ENCODE results near the gene PTTG2.

DNA sequence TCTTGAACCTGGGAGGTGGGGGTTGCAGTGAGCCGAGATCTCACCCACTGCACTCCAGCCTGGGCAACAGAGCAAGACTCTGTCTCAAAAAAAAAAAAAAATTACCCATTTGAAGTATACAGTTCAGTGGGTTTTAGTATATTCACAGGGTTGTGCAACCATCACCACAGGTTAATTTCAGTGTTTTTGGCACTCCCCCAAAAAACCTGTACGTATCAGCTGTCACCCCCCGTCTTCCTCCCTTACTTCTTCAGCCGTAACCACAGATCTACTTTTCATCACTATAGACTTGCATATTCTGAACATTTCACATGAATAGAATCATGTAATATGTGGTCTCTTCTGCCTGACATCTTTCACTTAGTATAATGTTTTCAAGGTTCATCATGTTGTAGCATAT is 11.7 kb upstream of the PTTG2 start:
- TF ChIP-seq, protein P1, sequence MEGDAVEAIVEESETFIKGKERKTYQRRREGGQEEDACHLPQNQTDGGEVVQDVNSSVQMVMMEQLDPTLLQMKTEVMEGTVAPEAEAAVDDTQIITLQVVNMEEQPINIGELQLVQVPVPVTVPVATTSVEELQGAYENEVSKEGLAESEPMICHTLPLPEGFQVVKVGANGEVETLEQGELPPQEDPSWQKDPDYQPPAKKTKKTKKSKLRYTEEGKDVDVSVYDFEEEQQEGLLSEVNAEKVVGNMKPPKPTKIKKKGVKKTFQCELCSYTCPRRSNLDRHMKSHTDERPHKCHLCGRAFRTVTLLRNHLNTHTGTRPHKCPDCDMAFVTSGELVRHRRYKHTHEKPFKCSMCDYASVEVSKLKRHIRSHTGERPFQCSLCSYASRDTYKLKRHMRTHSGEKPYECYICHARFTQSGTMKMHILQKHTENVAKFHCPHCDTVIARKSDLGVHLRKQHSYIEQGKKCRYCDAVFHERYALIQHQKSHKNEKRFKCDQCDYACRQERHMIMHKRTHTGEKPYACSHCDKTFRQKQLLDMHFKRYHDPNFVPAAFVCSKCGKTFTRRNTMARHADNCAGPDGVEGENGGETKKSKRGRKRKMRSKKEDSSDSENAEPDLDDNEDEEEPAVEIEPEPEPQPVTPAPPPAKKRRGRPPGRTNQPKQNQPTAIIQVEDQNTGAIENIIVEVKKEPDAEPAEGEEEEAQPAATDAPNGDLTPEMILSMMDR (conservative IDR thresholded peaks at IDR 0.05 in 1 of 2, IDR thresholded peaks at IDR 0.05 in 1 of 2; ENCODE audit: extremely low read depth in 1 of 2, insufficient read depth in 1 of 2, low read depth in 1 of 2, low read length in 2 of 2), result no peak
- TF ChIP-seq EZH2 (IDR thresholded peaks at IDR 0.05; ENCODE audit: borderline replicate concordance, low read length), result no peak

Data from mammary epithelial cell (primary cell).